HEK293T (cell line): ENCODE results near the gene PHYKPL.

Source experiments
- CTCF ChIA-PET: fragments of 350-600 bp; formaldehyde crosslinking; extraction: SDS; loops from one replicate; lab custom pipeline; 2021; ENCODE audit warnings: antibody characterized with exemption, inconsistent platforms; lab: Yijun Ruan, JAX
- POLR2A ChIA-PET: fragments of 350-600 bp; formaldehyde crosslinking; extraction: SDS; loops from one replicate; lab custom pipeline; 2020; ENCODE audit warnings: antibody characterized with exemption, inconsistent platforms; lab: Yijun Ruan, JAX
- DNase-seq: peaks from one replicate; pipeline ENCODE4 v3.0.0; 2012; ENCODE audit warnings: mixed read lengths; ENCODE audit errors: extremely low spot score
- ARNT ChIP-seq: fragments of 450-650 bp; IDR thresholded peaks from 2 replicates; pipeline ENCODE4 v1.6.1; 2017; ENCODE audit warnings: mild to moderate bottlenecking
- BHLHE40 ChIP-seq: fragments of 450-650 bp; IDR thresholded peaks from 2 replicates; pipeline ENCODE4 v1.6.1; 2016; ENCODE audit warnings: mild to moderate bottlenecking, moderate library complexity, borderline replicate concordance
- CTBP1 ChIP-seq: fragments of 450-650 bp; IDR thresholded peaks from 2 replicates; pipeline ENCODE4 v1.6.1; 2016; ENCODE audit warnings: borderline replicate concordance
- ELF4 ChIP-seq: fragments of 450-650 bp; IDR thresholded peaks from 2 replicates; pipeline ENCODE4 v1.6.1; 2017; ENCODE audit warnings: antibody characterized with exemption
- FOXA1 ChIP-seq: fragments of 450-650 bp; IDR thresholded peaks from 2 replicates; pipeline ENCODE4 v1.6.1; 2016; ENCODE audit warnings: mild to moderate bottlenecking
- FOXK2 ChIP-seq: fragments of 450-650 bp; IDR thresholded peaks from 2 replicates; pipeline ENCODE4 v1.6.1; 2016; ENCODE audit warnings: mild to moderate bottlenecking
- FOXM1 ChIP-seq: fragments of 450-650 bp; IDR thresholded peaks from 2 replicates; pipeline ENCODE4 v1.6.1; 2017; ENCODE audit warnings: mild to moderate bottlenecking, borderline replicate concordance
- HDGF ChIP-seq: fragments of 450-650 bp; IDR thresholded peaks from 2 replicates; pipeline ENCODE4 v1.6.1; 2017; ENCODE audit warnings: antibody characterized with exemption, borderline replicate concordance
- L3MBTL2 ChIP-seq: fragments of 450-650 bp; conservative IDR thresholded peaks from 2 replicates; pipeline ENCODE4 v1.6.1; 2016; ENCODE audit warnings: mild to moderate bottlenecking
- LEF1 ChIP-seq: fragments of 450-650 bp; IDR thresholded peaks from 2 replicates; pipeline ENCODE4 v1.6.1; 2017; ENCODE audit warnings: mild to moderate bottlenecking, borderline replicate concordance
- NFRKB ChIP-seq: fragments of 450-650 bp; IDR thresholded peaks from 2 replicates; pipeline ENCODE4 v1.6.1; 2016; ENCODE audit warnings: mild to moderate bottlenecking, moderate library complexity
- PKNOX1 ChIP-seq: fragments of 450-650 bp; IDR thresholded peaks from 2 replicates; pipeline ENCODE4 v1.6.1; 2016
- SP1 ChIP-seq: fragments of 450-650 bp; IDR thresholded peaks from 2 replicates; pipeline ENCODE4 v1.6.1; 2017
- SUZ12 ChIP-seq: fragments of 450-650 bp; IDR thresholded peaks from 2 replicates; pipeline ENCODE4 v1.6.1; 2016; ENCODE audit warnings: mild to moderate bottlenecking
- TARDBP ChIP-seq: fragments of 450-650 bp; IDR thresholded peaks from 2 replicates; pipeline ENCODE4 v1.6.1; 2016
- ZNF384 ChIP-seq: fragments of 450-650 bp; IDR thresholded peaks from 2 replicates; pipeline ENCODE4 v1.6.1; 2016

The PHYKPL gene

GRCh38 chr5:178269499-178269898, 36.9 kb upstream of the PHYKPL start:
- no peak for DNase-seq
- CTCF ChIA-PET: no interaction called here
- POLR2A ChIA-PET: no interaction called here

GRCh38 chr5:178267876-178268275, 35.3 kb upstream of the PHYKPL start:
- CTCF ChIA-PET: no interaction called here
- POLR2A ChIA-PET: no interaction called here
- no peak for DNase-seq
- TF ChIP-seq BHLHE40 (no peak), L3MBTL2 (no peak), SUZ12 (no peak), ARNT (no peak), PKNOX1 (no peak), NFRKB (no peak)

More at GRCh38 chr5:178269499-178269898, 36.9 kb upstream of the PHYKPL start:
- no peak for TF ChIP-seq SUZ12
- no peak for TF ChIP-seq PKNOX1
- TF ChIP-seq ZNF384: no peak
- no peak for TF ChIP-seq NFRKB
- TF ChIP-seq SP1: no peak
- no peak for TF ChIP-seq FOXM1

GRCh38 chr5:178267245-178267644, 34.6 kb upstream of the PHYKPL start:
- ChIA-PET CTCF (no interaction called here), POLR2A (no interaction called here)
- no peak for DNase-seq
- TF ChIP-seq ELF4: no peak
- no peak for TF ChIP-seq HDGF
- no peak for TF ChIP-seq BHLHE40
- TF ChIP-seq FOXK2: no peak
- TF ChIP-seq TARDBP: no peak
- no peak for TF ChIP-seq SP1
- no peak for TF ChIP-seq ARNT
- no peak for TF ChIP-seq FOXA1
- no peak for TF ChIP-seq LEF1
- TF ChIP-seq PKNOX1: no peak
- no peak for TF ChIP-seq CTBP1
- TF ChIP-seq FOXM1: no peak
- TF ChIP-seq ZNF384: no peak
- TF ChIP-seq SUZ12: no peak
- no peak for TF ChIP-seq NFRKB
- TF ChIP-seq L3MBTL2: no peak

GRCh38 chr5:178266581-178266980, 34.0 kb upstream of the PHYKPL start:
- TF ChIP-seq NFRKB (no peak), FOXM1 (no peak), SUZ12 (no peak), ZNF384 (no peak), SP1 (no peak), CTBP1 (no peak), TARDBP (no peak), FOXA1 (no peak), ELF4 (no peak), LEF1 (no peak), PKNOX1 (no peak), L3MBTL2 (no peak), BHLHE40 (no peak), HDGF (no peak), ARNT (no peak), FOXK2 (no peak)
- ChIA-PET POLR2A (no interaction called here), CTCF (no interaction called here)
- no peak for DNase-seq

- no peak for TF ChIP-seq HDGF
- no peak for TF ChIP-seq ZNF384
- no peak for TF ChIP-seq FOXK2
- no peak for TF ChIP-seq SP1
- no peak for TF ChIP-seq BHLHE40
- TF ChIP-seq ARNT: no peak
- no peak for TF ChIP-seq ELF4
- TF ChIP-seq L3MBTL2: no peak
- no peak for TF ChIP-seq FOXA1
- TF ChIP-seq SUZ12: no peak
- TF ChIP-seq TARDBP: no peak
- no peak for TF ChIP-seq LEF1
- TF ChIP-seq PKNOX1: no peak
- TF ChIP-seq CTBP1: no peak
- no peak for TF ChIP-seq NFRKB
- no peak for TF ChIP-seq FOXM1
- POLR2A ChIA-PET: no interaction called here
- CTCF ChIA-PET: no interaction called here
- DNase-seq: no peak
Observed at GRCh38 chr5:178265746-178266145, 33.1 kb upstream of the PHYKPL start.
